PC-9 (cell line): ENCODE measurements around the gene METTL15.

Experiments used
- EZH2 ChIP-seq: fragments of 200-600 bp; sonication (generic); IDR thresholded peaks from 2 replicates; pipeline ENCODE4 v1.8.0; 2017; ENCODE audit warnings: antibody characterized with exemption, low read depth
- TF ChIP-seq, protein P1 (sequence below): fragments of 200-600 bp; sonication (generic); conservative IDR thresholded peaks from 2 replicates; pipeline ENCODE4 v1.6.1; 2017; ENCODE audit warnings: mixed run types, antibody characterized with exemption, mild to moderate bottlenecking, moderate library complexity

DNA sequence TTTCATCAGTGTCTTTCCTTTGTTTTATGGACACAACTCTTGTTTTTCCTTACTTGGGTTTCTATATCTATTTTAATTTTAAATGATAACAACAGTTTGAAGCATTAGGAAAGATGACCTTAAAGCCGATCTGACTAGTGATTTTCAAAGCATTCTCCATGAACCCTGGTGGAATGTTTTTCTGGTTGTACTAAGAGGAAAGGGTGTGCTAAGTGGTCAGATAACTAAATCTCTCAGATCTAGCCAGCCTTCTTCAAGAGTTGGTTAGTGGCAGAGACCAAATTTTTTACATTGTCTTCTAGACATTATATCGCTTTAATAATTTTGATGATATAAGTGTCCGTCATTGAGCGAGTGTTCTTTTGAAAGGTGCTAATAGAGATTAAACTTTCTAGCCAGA lies 134.4 kb downstream of the METTL15 start:
- TF ChIP-seq, protein P1, sequence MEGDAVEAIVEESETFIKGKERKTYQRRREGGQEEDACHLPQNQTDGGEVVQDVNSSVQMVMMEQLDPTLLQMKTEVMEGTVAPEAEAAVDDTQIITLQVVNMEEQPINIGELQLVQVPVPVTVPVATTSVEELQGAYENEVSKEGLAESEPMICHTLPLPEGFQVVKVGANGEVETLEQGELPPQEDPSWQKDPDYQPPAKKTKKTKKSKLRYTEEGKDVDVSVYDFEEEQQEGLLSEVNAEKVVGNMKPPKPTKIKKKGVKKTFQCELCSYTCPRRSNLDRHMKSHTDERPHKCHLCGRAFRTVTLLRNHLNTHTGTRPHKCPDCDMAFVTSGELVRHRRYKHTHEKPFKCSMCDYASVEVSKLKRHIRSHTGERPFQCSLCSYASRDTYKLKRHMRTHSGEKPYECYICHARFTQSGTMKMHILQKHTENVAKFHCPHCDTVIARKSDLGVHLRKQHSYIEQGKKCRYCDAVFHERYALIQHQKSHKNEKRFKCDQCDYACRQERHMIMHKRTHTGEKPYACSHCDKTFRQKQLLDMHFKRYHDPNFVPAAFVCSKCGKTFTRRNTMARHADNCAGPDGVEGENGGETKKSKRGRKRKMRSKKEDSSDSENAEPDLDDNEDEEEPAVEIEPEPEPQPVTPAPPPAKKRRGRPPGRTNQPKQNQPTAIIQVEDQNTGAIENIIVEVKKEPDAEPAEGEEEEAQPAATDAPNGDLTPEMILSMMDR = no peak
- TF ChIP-seq EZH2 = no peak
